ENCODE results near the gene KLHDC8A. TPM values are rescaled to one million over a fixed set of nuclear protein-coding genes. Genes with fewer than 3 reads are reported as not detected.

Gene KLHDC8A
- total and polyA plus RNA-seq, 9 of the 15 experiments (the other 6 are each of a cell fraction or from before 2014, with no cell fraction given): 0.01 to 0.54 (median 0.04) TPM; not detected in 6

GRCh38 chr1:205396967-205397616, 40.4 kb upstream of the KLHDC8A start (continued):
- no peak for TF ChIP-seq ADNP (tag; IDR thresholded peaks at IDR 0.05)
- TF ChIP-seq CREB1 (IDR thresholded peaks at IDR 0.05): no peak
- TF ChIP-seq CREB1 (CRISPR knock-in tag; IDR thresholded peaks at IDR 0.05): no peak
- TF ChIP-seq JUN (IDR thresholded peaks at IDR 0.05; ENCODE audit: borderline replicate concordance, low read depth, low read length): peak; percentile 24; the same call in 1 of the 2 replicates
- TF ChIP-seq JUN (CRISPR knock-in tag; IDR thresholded peaks at IDR 0.05; ENCODE audit: borderline replicate concordance): no peak
- no peak for TF ChIP-seq SP1 (CRISPR knock-in tag; IDR thresholded peaks at IDR 0.05)
- TF ChIP-seq SMC3 (conservative IDR thresholded peaks at IDR 0.05; ENCODE audit: insufficient read depth, low read depth, low read length): peak; percentile 89
- no peak for TF ChIP-seq SNIP1 (IDR thresholded peaks at IDR 0.05; ENCODE audit: low read depth)
- no peak for TF ChIP-seq ZNF57 (CRISPR knock-in tag; IDR thresholded peaks at IDR 0.05)

GRCh38 chr1:205395616-205396015, 38.9 kb upstream of the KLHDC8A start:
- H3K36me3 ChIP-seq (ENCODE audit: control insufficient read depth, insufficient read depth, low read length): no peaks in the 10 kb centered on the region
- intact Hi-C loops (cut with micrococcal nuclease): loop anchor here (2.0 kb wide), 1 partner anchor 35 kb away; no protein-coding TSS in a partner anchor
- TF ChIP-seq, protein P1, sequence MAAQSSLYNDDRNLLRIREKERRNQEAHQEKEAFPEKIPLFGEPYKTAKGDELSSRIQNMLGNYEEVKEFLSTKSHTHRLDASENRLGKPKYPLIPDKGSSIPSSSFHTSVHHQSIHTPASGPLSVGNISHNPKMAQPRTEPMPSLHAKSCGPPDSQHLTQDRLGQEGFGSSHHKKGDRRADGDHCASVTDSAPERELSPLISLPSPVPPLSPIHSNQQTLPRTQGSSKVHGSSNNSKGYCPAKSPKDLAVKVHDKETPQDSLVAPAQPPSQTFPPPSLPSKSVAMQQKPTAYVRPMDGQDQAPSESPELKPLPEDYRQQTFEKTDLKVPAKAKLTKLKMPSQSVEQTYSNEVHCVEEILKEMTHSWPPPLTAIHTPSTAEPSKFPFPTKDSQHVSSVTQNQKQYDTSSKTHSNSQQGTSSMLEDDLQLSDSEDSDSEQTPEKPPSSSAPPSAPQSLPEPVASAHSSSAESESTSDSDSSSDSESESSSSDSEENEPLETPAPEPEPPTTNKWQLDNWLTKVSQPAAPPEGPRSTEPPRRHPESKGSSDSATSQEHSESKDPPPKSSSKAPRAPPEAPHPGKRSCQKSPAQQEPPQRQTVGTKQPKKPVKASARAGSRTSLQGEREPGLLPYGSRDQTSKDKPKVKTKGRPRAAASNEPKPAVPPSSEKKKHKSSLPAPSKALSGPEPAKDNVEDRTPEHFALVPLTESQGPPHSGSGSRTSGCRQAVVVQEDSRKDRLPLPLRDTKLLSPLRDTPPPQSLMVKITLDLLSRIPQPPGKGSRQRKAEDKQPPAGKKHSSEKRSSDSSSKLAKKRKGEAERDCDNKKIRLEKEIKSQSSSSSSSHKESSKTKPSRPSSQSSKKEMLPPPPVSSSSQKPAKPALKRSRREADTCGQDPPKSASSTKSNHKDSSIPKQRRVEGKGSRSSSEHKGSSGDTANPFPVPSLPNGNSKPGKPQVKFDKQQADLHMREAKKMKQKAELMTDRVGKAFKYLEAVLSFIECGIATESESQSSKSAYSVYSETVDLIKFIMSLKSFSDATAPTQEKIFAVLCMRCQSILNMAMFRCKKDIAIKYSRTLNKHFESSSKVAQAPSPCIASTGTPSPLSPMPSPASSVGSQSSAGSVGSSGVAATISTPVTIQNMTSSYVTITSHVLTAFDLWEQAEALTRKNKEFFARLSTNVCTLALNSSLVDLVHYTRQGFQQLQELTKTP (IDR thresholded peaks at IDR 0.05; ENCODE audit: low read depth in 1 of 2, partially characterized antibody in 2 of 2): peak in 1 of 2 experiments; percentile 91
- no peak for TF ChIP-seq EP300 (IDR thresholded peaks at IDR 0.05; ENCODE audit: low read length)
- H3K9me3 ChIP-seq (replicated peaks; ENCODE audit: control insufficient read depth, insufficient read depth, low read depth, low read length): no peaks in the 10 kb centered on the region
- 0% methylated on average over 3 of the region's 3 CpGs for WGBS (ENCODE audit: insufficient coverage, low coverage, missing lambda C conversion rate)
- no peak for DNase-seq (ENCODE audit: extremely low read depth in 1 of 4, low spot score in 3 of 4)
- no peak overlapping the region for H3K4me3 ChIP-seq
- in situ Hi-C loops (cut with MboI): loop anchor here (5.0 kb wide), 1 partner anchor 92 kb away; no protein-coding TSS in a partner anchor
- H3K9ac ChIP-seq (ENCODE audit: insufficient read depth in 1 of 2, low read depth in 2 of 2, low read length in 2 of 2): no peak overlapping the region
- FAIRE-seq: no peak
- H3K4me1 ChIP-seq (replicated peaks in 1 of 2; ENCODE audit: control insufficient read depth in 2 of 2, insufficient read depth in 2 of 2, low read length in 2 of 2): no peaks in the 10 kb centered on the region
- ATAC-seq: no peak
- no TSS peak for BruUV-seq (replicated peaks)
- H2AFZ ChIP-seq (ENCODE audit: low read depth, low read length): no peak overlapping the region
- CTCF ChIA-PET (ENCODE audit: low intra/inter-chr PET ratio): interaction anchor here (0.7 to 2.4 kb wide), 3 partner anchors 89 to 468 kb away, joined by 3 to 36 read pairs (median 3); no protein-coding TSS in a partner anchor
- peaks cover 8 to 9% of the 10 kb centered on the region in 2 experiments; a peak in 4 of 5 replicates for H3K27me3 ChIP-seq (ENCODE audit: control insufficient read depth in 2 of 2, insufficient read depth in 2 of 2, low read length in 2 of 2)
- H3K27ac ChIP-seq (ENCODE audit: extremely low read depth, low read depth, low read length): no peak overlapping the region
- no peak overlapping the region for H3K4me2 ChIP-seq (ENCODE audit: insufficient read depth, low read length)
- POLR2A ChIA-PET: interaction anchor here (1.5 kb wide), 1 partner anchor 90 kb away, joined by 6 read pairs; no protein-coding TSS in a partner anchor
- H3K79me2 ChIP-seq (ENCODE audit: control insufficient read depth, insufficient read depth, low read length): no peaks in the 10 kb centered on the region
- no peaks in the 10 kb centered on the region for H3K9me1 ChIP-seq (ENCODE audit: control insufficient read depth, insufficient read depth, low read length)
- H4K20me1 ChIP-seq (replicated peaks; ENCODE audit: control insufficient read depth, insufficient read depth, low read length): no peaks in the 10 kb centered on the region
